HK-2 (cell line): ENCODE measurements around the gene FAM184A.
"Not testable (repeated sequence)": the region's sequence is repeated elsewhere in the genome, so short reads cannot be mapped to it uniquely, and the experiment has no call there.

ENCODE experiments used
- DNase-seq: peaks from one replicate; pipeline ENCODE4 v3.0.0-alpha.2; 2018; ENCODE audit not compliant: unreplicated experiment

The FAM184A gene

GRCh38 chr6:119052987-119053386, 25.5 kb downstream of the FAM184A start:
- DNase-seq, result no peak

GRCh38 chr6:119052292-119052889, 26.1 kb downstream of the FAM184A start:
- no peak for DNase-seq

- no peak for DNase-seq
Measured at GRCh38 chr6:119044255-119044654, 34.2 kb downstream of the FAM184A start.

GRCh38 chr6:119043783-119044182, 34.7 kb downstream of the FAM184A start:
- DNase-seq, result no peak

- no peak for DNase-seq
Measured at GRCh38 chr6:119043265-119043664, 35.2 kb downstream of the FAM184A start.

- no peak for DNase-seq
Measured at GRCh38 chr6:119040636-119041035, 37.8 kb downstream of the FAM184A start.

- no peak for DNase-seq
Measured at GRCh38 chr6:119040229-119040628, 38.2 kb downstream of the FAM184A start.

- DNase-seq, result no peak
Measured at GRCh38 chr6:119037941-119038623, 40.4 kb downstream of the FAM184A start.

- DNase-seq, result no peak
Measured at GRCh38 chr6:119037264-119037663, 41.2 kb downstream of the FAM184A start.

GRCh38 chr6:119036081-119036480, 42.4 kb downstream of the FAM184A start:
- no peak for DNase-seq

- no peak for DNase-seq
Measured at GRCh38 chr6:119035459-119035858, 43.0 kb downstream of the FAM184A start.

GRCh38 chr6:119034827-119035458, 43.5 kb downstream of the FAM184A start:
- no peak for DNase-seq

- DNase-seq, result no peak
Measured at GRCh38 chr6:119032428-119032827, 46.0 kb downstream of the FAM184A start.

GRCh38 chr6:119030759-119031158, 47.7 kb downstream of the FAM184A start:
- no peak for DNase-seq

GRCh38 chr6:119028091-119028490, 50.4 kb downstream of the FAM184A start:
- DNase-seq, result no peak

- DNase-seq, result no peak
Measured at GRCh38 chr6:119027465-119027864, 51.0 kb downstream of the FAM184A start.

- no peak for DNase-seq
Measured at GRCh38 chr6:119026822-119027221, 51.6 kb downstream of the FAM184A start.

GRCh38 chr6:119025793-119026192, 52.7 kb downstream of the FAM184A start:
- DNase-seq, result no peak

GRCh38 chr6:119024111-119024510, 54.4 kb downstream of the FAM184A start:
- DNase-seq, result no peak

GRCh38 chr6:119022796-119023195, 55.7 kb downstream of the FAM184A start:
- DNase-seq, result no peak

- no peak for DNase-seq
Measured at GRCh38 chr6:119020597-119021561, 57.6 kb downstream of the FAM184A start.

GRCh38 chr6:119015165-119015564, 63.3 kb downstream of the FAM184A start:
- DNase-seq, result not testable (repeated sequence)
